GM21529 (cell line): ENCODE measurements around the gene ZNF337.
"Not testable (repeated sequence)": the region's sequence is repeated elsewhere in the genome, so short reads cannot be mapped to it uniquely, and the experiment has no call there.

Experiments used
- ATAC-seq: cut with Tn5 transposase; IDR thresholded peaks from one replicate; pipeline ENCODE4 v1.9.1; 2021; ENCODE audit not compliant: unreplicated experiment

Gene ZNF337

GRCh38 chr20:25630615-25631014 is 66.0 kb downstream of the ZNF337 start:
- ATAC-seq = not testable (repeated sequence)

- ATAC-seq = no peak
Observed at GRCh38 chr20:25629816-25630499, 66.7 kb downstream of the ZNF337 start.

- ATAC-seq = no peak
Observed at GRCh38 chr20:25626779-25627178, 69.9 kb downstream of the ZNF337 start.

- ATAC-seq = no peak
Observed at GRCh38 chr20:25624500-25624939, 72.1 kb downstream of the ZNF337 start.
